ENCODE measurements around the gene MVB12B.

GRCh38 chr9:126423142-126423915, 96.7 kb downstream of the MVB12B start:
- TF ChIP-seq POLR2AphosphoS5 (IDR thresholded peaks at IDR 0.05) (no peak), CTCF (IDR thresholded peaks at IDR 0.05) (no peak), EP300 (IDR thresholded peaks at IDR 0.05; ENCODE audit: low read depth) (no peak)
